ENCODE data around the gene PARD3B. TPM values are rescaled to one million over a fixed set of nuclear protein-coding genes. Genes with fewer than 3 reads are reported as not detected.
A peak's percentile ranks its signal among the peaks of the same experiment; 100 is the strongest.

Gene PARD3B
- total and polyA plus RNA-seq, 10 of the 15 experiments (the other 5 are each of a cell fraction or from before 2014, with no cell fraction given): 0.01 to 0.54 (median 0.07) TPM; not detected in 7

GRCh38 chr2:205596581-205596980, 1051.3 kb downstream of the PARD3B start:
- H3K9ac ChIP-seq (ENCODE audit: control insufficient read depth, insufficient read depth, low read length): no peak overlapping the region
- H3K36me3 ChIP-seq (ENCODE audit: control insufficient read depth in 2 of 2, insufficient read depth in 2 of 2, low read length in 1 of 2): no peaks in the 10 kb centered on the region
- H3K27ac ChIP-seq (ENCODE audit: control insufficient read depth, insufficient read depth): no peak overlapping the region
- no peak overlapping the region for H2AFZ ChIP-seq (ENCODE audit: control insufficient read depth, low read depth, low read length)
- WGBS (ENCODE audit: insufficient coverage, insufficient replicate concordance, low lambda C conversion rate, missing lambda C conversion rate): 9% methylated on average over 2 of the region's 2 CpGs
- H3K4me1 ChIP-seq (ENCODE audit: control insufficient read depth, insufficient read depth, low read length): no peaks in the 10 kb centered on the region
- FAIRE-seq (no peak), DNase-seq (ENCODE audit: low read depth, low spot score) (no peak), ATAC-seq (no peak)
- no peak overlapping the region for H3K4me3 ChIP-seq
- intact Hi-C loops (cut with micrococcal nuclease; ENCODE audit: unreplicated experiment): no loop called here
- BruUV-seq (replicated peaks): no TSS peak
- no peaks in the 10 kb centered on the region for H3K9me3 ChIP-seq (replicated peaks; ENCODE audit: control insufficient read depth, insufficient read depth, low read length)
- H3K4me2 ChIP-seq (ENCODE audit: control insufficient read depth, insufficient read depth): no peak overlapping the region
- ChIA-PET POLR2A (no interaction called here), SMC1A (ENCODE audit: uncharacterized antibody, unreplicated experiment) (interaction anchor here (0.7 kb wide), 1 partner anchor 70 kb away, joined by 3 read pairs; no protein-coding TSS in a partner anchor), RAD21 (ENCODE audit: unreplicated experiment) (interaction anchor here (0.7 kb wide), 1 partner anchor 82 kb away, joined by 3 read pairs; no protein-coding TSS in a partner anchor), CTCF (interaction anchor here (2.2 to 2.3 kb wide), 2 partner anchors 32 to 79 kb away, joined by 4 to 7 read pairs; no protein-coding TSS in a partner anchor)
- H4K20me1 ChIP-seq (ENCODE audit: control insufficient read depth, insufficient read depth): no peaks in the 10 kb centered on the region
- no peaks in the 10 kb centered on the region for H3K27me3 ChIP-seq (replicated peaks in 1 of 2; ENCODE audit: control insufficient read depth in 2 of 2, insufficient read depth in 2 of 2, low read length in 1 of 2)
- no peaks in the 10 kb centered on the region for H3K79me2 ChIP-seq (ENCODE audit: control insufficient read depth, insufficient read depth, low read length)
- in situ Hi-C loops (cut with MboI): no loop called here
- no peak for TF ChIP-seq HSF1 (IDR thresholded peaks at IDR 0.05; ENCODE audit: low read depth, low read length)
- TF ChIP-seq PAX5 (IDR thresholded peaks at IDR 0.05; ENCODE audit: borderline replicate concordance, low read depth, low read length): no peak
- TF ChIP-seq ZNF384 (IDR thresholded peaks at IDR 0.05; ENCODE audit: borderline replicate concordance, low read depth, low read length): no peak
- TF ChIP-seq RBBP5 (conservative IDR thresholded peaks at IDR 0.05): no peak
- no peak for TF ChIP-seq RELA (IDR thresholded peaks at IDR 0.05; ENCODE audit: borderline replicate concordance, partially characterized antibody)
- no peak for TF ChIP-seq HDAC2 (IDR thresholded peaks at IDR 0.05)
- no peak for TF ChIP-seq POLR2AphosphoS2 (IDR thresholded peaks at IDR 0.05; ENCODE audit: low read depth, low read length)
- TF ChIP-seq RAD51 (IDR thresholded peaks at IDR 0.05): no peak
- TF ChIP-seq LARP7 (IDR thresholded peaks at IDR 0.05): no peak
- no peak for TF ChIP-seq HDGF (IDR thresholded peaks at IDR 0.05)
- TF ChIP-seq, protein P1, sequence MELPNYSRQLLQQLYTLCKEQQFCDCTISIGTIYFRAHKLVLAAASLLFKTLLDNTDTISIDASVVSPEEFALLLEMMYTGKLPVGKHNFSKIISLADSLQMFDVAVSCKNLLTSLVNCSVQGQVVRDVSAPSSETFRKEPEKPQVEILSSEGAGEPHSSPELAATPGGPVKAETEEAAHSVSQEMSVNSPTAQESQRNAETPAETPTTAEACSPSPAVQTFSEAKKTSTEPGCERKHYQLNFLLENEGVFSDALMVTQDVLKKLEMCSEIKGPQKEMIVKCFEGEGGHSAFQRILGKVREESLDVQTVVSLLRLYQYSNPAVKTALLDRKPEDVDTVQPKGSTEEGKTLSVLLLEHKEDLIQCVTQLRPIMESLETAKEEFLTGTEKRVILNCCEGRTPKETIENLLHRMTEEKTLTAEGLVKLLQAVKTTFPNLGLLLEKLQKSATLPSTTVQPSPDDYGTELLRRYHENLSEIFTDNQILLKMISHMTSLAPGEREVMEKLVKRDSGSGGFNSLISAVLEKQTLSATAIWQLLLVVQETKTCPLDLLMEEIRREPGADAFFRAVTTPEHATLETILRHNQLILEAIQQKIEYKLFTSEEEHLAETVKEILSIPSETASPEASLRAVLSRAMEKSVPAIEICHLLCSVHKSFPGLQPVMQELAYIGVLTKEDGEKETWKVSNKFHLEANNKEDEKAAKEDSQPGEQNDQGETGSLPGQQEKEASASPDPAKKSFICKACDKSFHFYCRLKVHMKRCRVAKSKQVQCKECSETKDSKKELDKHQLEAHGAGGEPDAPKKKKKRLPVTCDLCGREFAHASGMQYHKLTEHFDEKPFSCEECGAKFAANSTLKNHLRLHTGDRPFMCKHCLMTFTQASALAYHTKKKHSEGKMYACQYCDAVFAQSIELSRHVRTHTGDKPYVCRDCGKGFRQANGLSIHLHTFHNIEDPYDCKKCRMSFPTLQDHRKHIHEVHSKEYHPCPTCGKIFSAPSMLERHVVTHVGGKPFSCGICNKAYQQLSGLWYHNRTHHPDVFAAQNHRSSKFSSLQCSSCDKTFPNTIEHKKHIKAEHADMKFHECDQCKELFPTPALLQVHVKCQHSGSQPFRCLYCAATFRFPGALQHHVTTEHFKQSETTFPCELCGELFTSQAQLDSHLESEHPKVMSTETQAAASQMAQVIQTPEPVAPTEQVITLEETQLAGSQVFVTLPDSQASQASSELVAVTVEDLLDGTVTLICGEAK (IDR thresholded peaks at IDR 0.05; ENCODE audit: borderline replicate concordance): no peak
- TF ChIP-seq ZSCAN29 (IDR thresholded peaks at IDR 0.05): no peak
- TF ChIP-seq CTCF (IDR thresholded peaks at IDR 0.05 in 2 of 3, conservative IDR thresholded peaks at IDR 0.05 in 1 of 3; ENCODE audit: control insufficient read depth in 2 of 3, extremely low read depth in 1 of 3, insufficient read depth in 1 of 3, low read depth in 3 of 3, low read length in 3 of 3): peak in 1 of 3 experiments; percentile 11; a peak in 1 of 6 replicates
- TF ChIP-seq ZNF622 (IDR thresholded peaks at IDR 0.05): no peak
- TF ChIP-seq, protein P2, sequence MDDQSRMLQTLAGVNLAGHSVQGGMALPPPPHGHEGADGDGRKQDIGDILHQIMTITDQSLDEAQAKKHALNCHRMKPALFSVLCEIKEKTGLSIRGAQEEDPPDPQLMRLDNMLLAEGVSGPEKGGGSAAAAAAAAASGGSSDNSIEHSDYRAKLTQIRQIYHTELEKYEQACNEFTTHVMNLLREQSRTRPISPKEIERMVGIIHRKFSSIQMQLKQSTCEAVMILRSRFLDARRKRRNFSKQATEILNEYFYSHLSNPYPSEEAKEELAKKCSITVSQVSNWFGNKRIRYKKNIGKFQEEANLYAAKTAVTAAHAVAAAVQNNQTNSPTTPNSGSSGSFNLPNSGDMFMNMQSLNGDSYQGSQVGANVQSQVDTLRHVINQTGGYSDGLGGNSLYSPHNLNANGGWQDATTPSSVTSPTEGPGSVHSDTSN (IDR thresholded peaks at IDR 0.05; ENCODE audit: insufficient replicate concordance, low read depth, low read length): no peak
- TF ChIP-seq HCFC1 (IDR thresholded peaks at IDR 0.05; ENCODE audit: low read length): no peak
- TF ChIP-seq RAD21 (IDR thresholded peaks at IDR 0.05; ENCODE audit: insufficient read depth, low read depth, low read length): 0 out of 2 replicates have a peak, but pooled peaks have one; percentile 13
